NCI-H1105 (cell line): ENCODE data around the gene EFNB2.

Experiments
- DNase-seq: peaks from one replicate; lab custom pipeline; 2025; lab: John Stamatoyannopoulos, UW

Gene EFNB2

GRCh38 chr13:106484084-106484483 is 51.4 kb downstream of the EFNB2 start:
- DNase-seq: no peak

GRCh38 chr13:106481919-106482318 is 53.5 kb downstream of the EFNB2 start:
- no peak for DNase-seq

DNA sequence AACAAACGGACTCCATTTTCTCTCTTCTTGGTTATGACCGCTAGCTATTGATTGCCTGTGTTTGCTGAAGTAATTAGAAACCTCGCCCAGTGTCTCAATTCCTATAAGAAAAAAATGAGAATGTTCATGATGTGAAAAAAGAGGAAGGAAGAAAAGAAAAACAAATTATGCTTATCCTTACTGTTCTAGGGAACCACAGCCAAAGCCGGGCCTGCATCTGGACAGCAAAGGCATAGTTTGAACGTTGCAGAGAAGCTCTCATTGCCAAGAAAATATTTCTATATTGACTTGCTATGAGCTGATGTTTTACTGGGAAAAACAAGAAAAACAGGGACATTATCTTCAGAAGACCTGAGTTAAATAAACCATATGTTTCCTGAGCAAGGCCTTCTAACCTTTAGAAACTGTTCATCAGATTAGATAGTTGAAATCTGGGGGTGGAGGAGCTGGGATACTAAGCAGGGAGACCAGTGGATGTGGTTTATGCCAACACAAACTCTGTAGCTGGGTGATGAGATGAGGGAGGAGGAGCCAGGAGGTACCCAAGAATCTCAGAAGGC is 55.0 kb downstream of the EFNB2 start:
- DNase-seq: no peak

DNA sequence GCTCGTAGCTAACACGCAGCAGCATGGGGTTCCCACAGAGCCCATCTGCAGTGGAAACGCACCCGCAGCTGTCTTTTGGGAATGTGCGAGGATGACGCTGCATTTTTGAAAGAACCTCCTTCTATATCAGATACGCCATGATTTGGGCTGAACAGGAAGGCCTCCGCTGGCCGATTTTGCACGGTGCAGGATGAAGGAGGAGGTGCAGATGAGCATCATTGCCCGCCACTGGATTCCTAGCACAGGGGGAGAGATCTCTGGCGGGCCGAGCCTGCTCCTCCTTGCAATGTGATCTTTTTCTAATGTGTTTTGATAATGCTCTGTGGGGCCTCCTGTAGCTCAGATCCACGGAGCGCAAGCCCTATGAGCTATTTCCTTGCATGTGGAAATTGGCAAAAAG is 55.5 kb downstream of the EFNB2 start:
- no peak for DNase-seq

DNA sequence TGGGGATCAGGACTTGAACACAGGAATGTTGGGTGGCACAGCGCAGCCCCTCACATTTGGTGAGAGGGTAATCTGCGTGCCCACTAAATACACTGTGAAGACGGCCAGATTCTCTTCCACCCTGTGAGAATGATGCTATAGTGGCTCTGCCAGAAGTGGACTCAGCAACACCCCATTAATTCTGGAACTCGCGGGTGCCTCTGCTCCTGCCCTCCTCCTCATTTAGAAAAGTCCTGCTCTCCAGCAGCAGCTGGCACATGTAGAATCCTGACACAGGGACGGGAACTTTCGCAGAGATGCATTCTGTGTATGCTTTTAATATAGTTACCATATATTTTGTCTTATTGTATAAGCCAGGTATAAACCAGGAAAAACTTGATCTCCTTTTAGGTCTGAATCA is 57.3 kb downstream of the EFNB2 start:
- no peak for DNase-seq

- DNase-seq: no peak
Observed at GRCh38 chr13:106477303-106477702, 58.2 kb downstream of the EFNB2 start.

GRCh38 chr13:106475852-106476251 is 59.6 kb downstream of the EFNB2 start:
- DNase-seq: no peak

DNA sequence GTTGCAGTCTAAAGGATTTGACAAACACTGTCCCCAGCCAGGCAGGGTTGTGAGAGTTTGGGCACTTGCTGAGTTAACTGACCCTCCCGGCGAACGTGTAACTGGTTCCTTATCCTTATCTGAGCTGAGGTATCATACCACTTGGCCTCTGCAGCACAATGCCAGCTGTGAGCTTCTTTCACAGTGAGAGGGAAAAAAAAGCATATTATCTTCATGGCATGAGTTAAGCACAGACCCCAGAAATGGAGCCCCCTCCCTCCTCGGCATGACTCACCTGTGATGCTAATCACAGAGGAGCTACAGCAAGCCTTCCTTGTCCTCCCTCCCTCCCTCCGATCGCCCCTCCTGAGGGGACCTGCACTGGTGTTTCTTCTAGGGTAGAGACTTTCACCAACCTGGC is 60.5 kb downstream of the EFNB2 start:
- no peak for DNase-seq

GRCh38 chr13:106473154-106473553 is 62.3 kb downstream of the EFNB2 start:
- no peak for DNase-seq

- DNase-seq: no peak
Observed at GRCh38 chr13:106472621-106473020, 62.8 kb downstream of the EFNB2 start.

GRCh38 chr13:106471957-106472543 is 63.4 kb downstream of the EFNB2 start:
- DNase-seq: no peak

GRCh38 chr13:106470576-106470975 is 64.9 kb downstream of the EFNB2 start:
- DNase-seq: no peak

DNA sequence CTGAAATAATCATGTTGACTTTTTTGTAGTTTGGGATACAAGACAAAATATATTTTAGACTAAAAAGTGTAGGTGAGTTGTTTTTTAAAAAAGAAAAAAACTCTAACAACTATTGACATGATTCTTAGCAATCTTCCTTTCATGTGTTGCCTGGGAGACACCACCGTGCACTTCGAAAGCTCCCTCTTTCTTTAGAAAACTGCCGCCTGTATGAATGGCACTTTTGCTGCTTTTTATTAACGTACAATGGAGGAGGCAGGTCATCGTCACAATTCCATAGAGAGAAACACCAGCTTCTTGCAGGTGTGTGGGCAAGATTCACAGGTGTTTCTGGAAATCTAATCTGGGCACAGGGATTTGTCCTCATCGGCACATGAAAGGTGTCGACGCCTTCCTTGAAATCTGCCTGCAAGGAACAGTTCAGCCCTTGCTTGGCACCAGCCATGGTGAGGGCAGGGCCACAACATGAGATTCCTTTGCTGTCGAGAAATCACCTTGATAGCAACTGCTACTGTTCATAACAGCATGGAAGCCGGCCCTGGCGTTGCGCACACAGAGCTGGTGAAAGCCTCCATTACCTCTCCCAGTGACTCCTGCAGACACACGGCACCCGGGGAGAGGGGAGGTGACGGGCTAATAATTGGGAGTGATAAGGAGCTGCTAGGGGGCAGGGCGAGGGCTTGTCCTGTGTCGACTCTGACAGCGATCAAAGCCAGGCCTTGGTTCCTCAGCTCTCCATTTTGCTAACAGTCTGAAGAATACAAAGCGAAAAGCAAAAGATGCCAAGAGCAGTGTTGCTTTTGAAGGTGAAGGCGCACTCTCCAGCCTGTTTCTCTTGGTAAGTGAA is 66.5 kb downstream of the EFNB2 start:
- no peak for DNase-seq

DNA sequence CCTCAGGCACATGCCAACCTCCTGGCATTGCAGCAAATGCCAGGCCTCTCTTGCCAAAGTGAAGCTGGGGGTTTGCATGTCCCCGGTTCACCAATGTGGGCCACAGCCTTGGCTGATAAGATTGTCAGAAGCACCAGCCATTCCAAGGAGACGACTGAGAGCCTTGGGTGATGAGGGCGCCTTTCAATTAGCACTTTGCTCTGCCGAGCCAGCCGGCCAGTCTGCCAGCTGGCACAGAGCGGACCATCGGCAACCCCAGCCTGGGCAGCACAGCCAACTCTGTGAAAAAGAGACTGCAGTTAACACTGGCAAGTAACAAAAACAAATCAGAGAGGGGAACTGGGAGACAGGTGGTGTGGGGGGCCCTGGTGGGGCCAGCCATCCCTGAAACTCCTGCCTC is 67.3 kb downstream of the EFNB2 start:
- DNase-seq: no peak

- no peak for DNase-seq
Observed at GRCh38 chr13:106467427-106468122, 67.9 kb downstream of the EFNB2 start.

DNA sequence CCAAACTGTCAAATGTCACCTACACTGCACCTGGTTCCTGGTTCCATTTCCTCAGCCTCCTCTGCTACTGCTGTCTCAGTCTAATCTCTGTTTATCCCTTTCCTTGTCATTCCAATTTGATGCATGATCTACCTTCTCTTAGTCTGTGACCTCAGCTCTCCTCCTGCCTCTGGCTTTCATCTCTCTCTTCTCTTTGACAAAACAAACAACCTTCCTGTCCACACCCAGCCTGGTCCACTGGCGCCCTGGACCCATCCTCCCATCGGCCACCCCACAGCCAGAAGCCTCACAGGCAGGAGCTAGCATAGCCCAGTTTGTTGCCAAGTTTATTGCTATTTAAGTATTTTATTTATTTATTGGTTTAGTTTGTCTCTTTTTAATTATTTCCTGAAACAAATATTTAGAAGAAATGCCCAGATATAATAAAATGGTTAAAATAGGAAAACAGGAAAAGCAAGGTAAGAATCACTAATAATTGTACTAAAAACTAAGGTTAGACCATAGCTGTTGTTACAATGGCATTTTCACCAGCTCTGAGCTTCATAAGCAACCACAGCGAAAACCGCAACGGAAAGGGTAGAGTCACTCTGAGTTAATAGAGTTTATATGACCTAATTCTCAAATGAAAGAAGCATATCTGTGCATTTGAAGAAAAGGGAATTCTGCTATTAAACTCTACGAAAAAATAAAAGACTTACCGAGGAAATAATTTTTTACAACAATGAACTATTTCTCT is 68.6 kb downstream of the EFNB2 start:
- no peak for DNase-seq

GRCh38 chr13:106464076-106464475 is 71.4 kb downstream of the EFNB2 start:
- no peak for DNase-seq

GRCh38 chr13:106462710-106463109 is 72.8 kb downstream of the EFNB2 start:
- no peak for DNase-seq

DNA sequence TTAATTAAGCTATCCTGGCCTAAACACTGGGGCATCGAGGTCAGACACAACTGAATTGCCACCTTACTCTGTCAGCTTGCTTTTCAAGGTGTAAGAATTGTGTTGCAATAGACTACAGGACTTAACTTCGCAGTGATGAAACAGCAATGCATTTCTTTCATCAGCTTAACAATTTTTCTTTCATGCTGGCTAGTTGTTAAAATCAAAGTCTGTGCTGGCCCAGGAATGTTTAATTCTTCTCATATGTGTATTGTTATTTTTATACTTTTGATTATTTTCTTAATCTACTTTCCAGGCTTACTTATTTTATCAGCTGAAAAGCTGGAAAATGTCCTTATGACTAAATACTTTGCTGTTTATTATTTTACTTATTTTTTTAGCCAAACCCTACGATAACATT is 79.7 kb downstream of the EFNB2 start:
- no peak for DNase-seq

- DNase-seq: no peak
Observed at GRCh38 chr13:106455190-106455589, 80.3 kb downstream of the EFNB2 start.

DNA sequence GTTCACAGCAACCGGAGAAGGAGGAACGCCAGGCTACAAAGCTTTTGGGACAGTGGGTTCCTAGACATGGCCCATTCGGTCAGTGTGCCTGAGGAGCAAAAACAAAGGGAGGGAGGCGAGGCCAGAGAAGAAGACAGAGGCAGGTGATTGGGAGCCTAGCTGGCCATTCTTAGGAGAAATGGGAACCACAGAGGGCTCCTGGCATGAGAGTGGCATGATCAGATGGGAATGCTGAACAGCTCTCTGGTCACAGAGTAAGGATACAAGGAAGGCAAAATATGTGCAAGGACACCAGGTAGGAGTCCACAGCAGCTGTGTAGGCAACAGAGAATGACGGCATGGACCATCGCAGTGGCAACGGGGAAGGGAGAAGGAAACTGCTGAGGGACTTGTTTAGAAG is 82.4 kb downstream of the EFNB2 start:
- no peak for DNase-seq

- DNase-seq: no peak
Observed at GRCh38 chr13:106450991-106451390, 84.5 kb downstream of the EFNB2 start.
